Testis (tissue), 3 donors: ENCODE results near the gene PSMB9. TPM values are rescaled to one million over a fixed set of nuclear protein-coding genes. Genes with fewer than 3 reads are reported as not detected.

Source experiments
- DNase-seq: peaks from one replicate; pipeline ENCODE4 v3.0.0-alpha.2; 2019
- H3K27ac ChIP-seq, 2 donors: fragments of 200-600 bp; sonication (generic); one replicate each; pipeline ENCODE4 v1.5.1; 2019
- H3K27me3 ChIP-seq: fragments of 200-600 bp; sonication (generic); one replicate; pipeline ENCODE4 v1.5.1; 2019
- H3K36me3 ChIP-seq: fragments of 200-600 bp; sonication (generic); one replicate; pipeline ENCODE4 v1.5.1; 2017; ENCODE audit warnings: low read depth; ENCODE audit errors: missing control alignments
- H3K4me1 ChIP-seq: fragments of 200-600 bp; sonication (generic); one replicate; pipeline ENCODE4 v1.5.1; 2019
- H3K4me3 ChIP-seq, 2 donors: fragments of 200-600 bp; sonication (generic); one replicate each; pipeline ENCODE4 v1.5.1; 2017 to 2019
- H3K9me3 ChIP-seq: fragments of 200-600 bp; sonication (generic); one replicate; pipeline ENCODE4 v1.5.1; 2017
- POLR2A ChIP-seq: fragments of 450-650 bp; IDR thresholded peaks from one replicate; pipeline ENCODE4 v1.6.1; 2017; ENCODE audit warnings: antibody characterized with exemption, mild to moderate bottlenecking, moderate library complexity
- WGBS, 2 donors: methylation state at CpG; one replicate each; pipeline ENCODE4 v1.1.5; 2018; 5-methylcytosine and 5-hydroxymethylcytosine counted together
- intact Hi-C: fragments of 100-400 bp; cut with DNase I; formaldehyde crosslinking; loops from one replicate; pipeline ENCODE4 v1.15.1; 2023; ENCODE audit warnings: low total_unique reads
- polyA plus RNA-seq: library from polyadenylated mRNA; stranded (reverse); fragments of 350-450 nt; fragmentation: Illumina TruSeq; extraction: RNeasy Lipid Tissue Mini Kit (QIAGEN cat#74804); gene quantifications from one replicate; pipeline ENCODE4 v1.2.3, GENCODE V29; 2014; ENCODE audit warnings: low read depth, low replicate concordance; ENCODE audit not compliant: insufficient read depth
- total RNA-seq, 2 donors: library from RNA; depleted of rRNA; stranded (reverse); fragments of >200 nt; gene quantifications; one replicate each; pipeline ENCODE4 v1.2.3, GENCODE V29; 2016
- TF ChIP-seq, protein P1 (sequence below), 3 experiments: fragments of 450-650 bp in 2 of 3; fragments of 200-600 bp in 1 of 3; sonication (generic) in 1 of 3; IDR thresholded peaks; one replicate each; pipeline ENCODE4 v1.5.1; 2016 to 2019; ENCODE audit warnings: antibody characterized with exemption in 3 of 3, mild to moderate bottlenecking in 2 of 3, moderate library complexity in 1 of 3

Gene PSMB9
- total and polyA plus RNA-seq, 3 donors from 2014 or later = 6.2 to 29.7 (median 7.9) TPM

- WGBS, 2 donors = 25 to 36% methylated on average over 3 of the region's 3 CpGs
- TF ChIP-seq, protein P1, sequence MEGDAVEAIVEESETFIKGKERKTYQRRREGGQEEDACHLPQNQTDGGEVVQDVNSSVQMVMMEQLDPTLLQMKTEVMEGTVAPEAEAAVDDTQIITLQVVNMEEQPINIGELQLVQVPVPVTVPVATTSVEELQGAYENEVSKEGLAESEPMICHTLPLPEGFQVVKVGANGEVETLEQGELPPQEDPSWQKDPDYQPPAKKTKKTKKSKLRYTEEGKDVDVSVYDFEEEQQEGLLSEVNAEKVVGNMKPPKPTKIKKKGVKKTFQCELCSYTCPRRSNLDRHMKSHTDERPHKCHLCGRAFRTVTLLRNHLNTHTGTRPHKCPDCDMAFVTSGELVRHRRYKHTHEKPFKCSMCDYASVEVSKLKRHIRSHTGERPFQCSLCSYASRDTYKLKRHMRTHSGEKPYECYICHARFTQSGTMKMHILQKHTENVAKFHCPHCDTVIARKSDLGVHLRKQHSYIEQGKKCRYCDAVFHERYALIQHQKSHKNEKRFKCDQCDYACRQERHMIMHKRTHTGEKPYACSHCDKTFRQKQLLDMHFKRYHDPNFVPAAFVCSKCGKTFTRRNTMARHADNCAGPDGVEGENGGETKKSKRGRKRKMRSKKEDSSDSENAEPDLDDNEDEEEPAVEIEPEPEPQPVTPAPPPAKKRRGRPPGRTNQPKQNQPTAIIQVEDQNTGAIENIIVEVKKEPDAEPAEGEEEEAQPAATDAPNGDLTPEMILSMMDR (IDR thresholded peaks at IDR 0.05) = no peak
- TF ChIP-seq POLR2A = no peak
- DNase-seq = peak; percentile 52
- no peaks in the 10 kb centered on the region for H3K27me3 ChIP-seq
- no peaks in the 10 kb centered on the region for H3K9me3 ChIP-seq
- H3K36me3 ChIP-seq = no peaks in the 10 kb centered on the region
- H3K27ac ChIP-seq = peak overlapping the region in 1 of 2 donors; percentile 23
- peaks cover 9% of the 10 kb centered on the region for H3K4me1 ChIP-seq
- intact Hi-C loops = loop anchor here (10.0 kb wide), 1 partner anchor 98 kb away; no protein-coding TSS in a partner anchor
- H3K4me3 ChIP-seq = no peak overlapping the region
Observed at GRCh38 chr6:32886681-32887383, 32.8 kb downstream of the PSMB9 start.

DNA sequence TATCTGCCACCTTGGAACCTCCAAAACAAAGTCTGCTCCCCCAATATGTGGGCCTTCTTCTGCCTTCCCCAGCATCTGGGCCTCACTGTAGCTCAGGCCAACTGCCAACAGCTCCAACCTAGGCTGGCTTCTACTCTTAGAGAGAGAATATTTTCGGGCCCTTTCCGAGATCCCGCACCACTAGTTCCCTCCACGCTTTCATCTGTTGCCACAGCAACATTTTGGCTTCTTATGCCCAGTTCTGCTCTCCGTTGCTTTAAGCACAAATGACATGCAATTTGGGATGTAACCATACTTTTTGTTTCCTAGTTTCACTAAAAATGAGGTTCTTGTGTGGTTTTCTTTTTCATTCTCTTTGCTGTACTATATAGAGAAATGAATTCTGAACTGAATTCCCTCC, 33.6 kb downstream of the PSMB9 start:
- TF ChIP-seq, protein P1 (IDR thresholded peaks at IDR 0.05) = no peak
- TF ChIP-seq POLR2A = no peak
- WGBS, 2 donors = 37 to 57% methylated on average over 5 of the region's 5 CpGs
- no peak for DNase-seq
- Histone ChIP-seq H3K27ac (no peak overlapping the region), H3K9me3 (no peaks in the 10 kb centered on the region), H3K27me3 (no peaks in the 10 kb centered on the region), H3K36me3 (no peaks in the 10 kb centered on the region), H3K4me1 (peaks cover 9% of the 10 kb centered on the region), H3K4me3 (no peak overlapping the region)
- intact Hi-C loops = loop anchor here (10.0 kb wide), 1 partner anchor 97 kb away; no protein-coding TSS in a partner anchor

- Histone ChIP-seq H3K27me3 (no peaks in the 10 kb centered on the region), H3K4me3 (no peak overlapping the region), H3K9me3 (no peaks in the 10 kb centered on the region), H3K27ac (no peak overlapping the region), H3K4me1 (peaks cover 9% of the 10 kb centered on the region), H3K36me3 (no peaks in the 10 kb centered on the region)
- no peak for DNase-seq
- TF ChIP-seq POLR2A = no peak
- TF ChIP-seq, protein P1 (IDR thresholded peaks at IDR 0.05) = no peak
- WGBS, 2 donors = 62 to 68% methylated on average over 2 of the region's 2 CpGs
- intact Hi-C loops = loop anchor here (10.0 kb wide), 1 partner anchor 96 kb away; no protein-coding TSS in a partner anchor
Observed at GRCh38 chr6:32888576-32888975, 34.6 kb downstream of the PSMB9 start.

GRCh38 chr6:32889533-32889932, 35.5 kb downstream of the PSMB9 start:
- no peak overlapping the region for H3K27ac ChIP-seq
- intact Hi-C loops = loop anchor here (10.0 kb wide), 1 partner anchor 95 kb away; no protein-coding TSS in a partner anchor
- H3K27me3 ChIP-seq = no peaks in the 10 kb centered on the region
- no peaks in the 10 kb centered on the region for H3K9me3 ChIP-seq
- H3K4me3 ChIP-seq = no peak overlapping the region
- H3K36me3 ChIP-seq = no peaks in the 10 kb centered on the region
- 43 to 54% methylated on average over 1 of the region's 1 CpG for WGBS, 2 donors
- DNase-seq = no peak
- H3K4me1 ChIP-seq = peaks cover 13% of the 10 kb centered on the region
- TF ChIP-seq, protein P1 (IDR thresholded peaks at IDR 0.05) = no peak
- TF ChIP-seq POLR2A = no peak

- H3K27ac ChIP-seq = no peak overlapping the region
- TF ChIP-seq POLR2A = no peak
- TF ChIP-seq, protein P1 (IDR thresholded peaks at IDR 0.05) = no peak
- H3K36me3 ChIP-seq = no peaks in the 10 kb centered on the region
- H3K27me3 ChIP-seq = no peaks in the 10 kb centered on the region
- intact Hi-C loops = no loop called here
- peaks cover 20% of the 10 kb centered on the region for H3K4me1 ChIP-seq
- no peaks in the 10 kb centered on the region for H3K9me3 ChIP-seq
- WGBS, 2 donors = 59 to 74% methylated on average over 1 of the region's 1 CpG
- no peak for DNase-seq
- H3K4me3 ChIP-seq = no peak overlapping the region
Observed at GRCh38 chr6:32890831-32891230, 36.8 kb downstream of the PSMB9 start.
